ENCODE results near the gene CMIP. TPM values are rescaled to one million over a fixed set of nuclear protein-coding genes. Genes with fewer than 3 reads are reported as not detected.

Gene CMIP
- total RNA-seq, 1 experiment from 2014 or later: 53.6 TPM

DNA sequence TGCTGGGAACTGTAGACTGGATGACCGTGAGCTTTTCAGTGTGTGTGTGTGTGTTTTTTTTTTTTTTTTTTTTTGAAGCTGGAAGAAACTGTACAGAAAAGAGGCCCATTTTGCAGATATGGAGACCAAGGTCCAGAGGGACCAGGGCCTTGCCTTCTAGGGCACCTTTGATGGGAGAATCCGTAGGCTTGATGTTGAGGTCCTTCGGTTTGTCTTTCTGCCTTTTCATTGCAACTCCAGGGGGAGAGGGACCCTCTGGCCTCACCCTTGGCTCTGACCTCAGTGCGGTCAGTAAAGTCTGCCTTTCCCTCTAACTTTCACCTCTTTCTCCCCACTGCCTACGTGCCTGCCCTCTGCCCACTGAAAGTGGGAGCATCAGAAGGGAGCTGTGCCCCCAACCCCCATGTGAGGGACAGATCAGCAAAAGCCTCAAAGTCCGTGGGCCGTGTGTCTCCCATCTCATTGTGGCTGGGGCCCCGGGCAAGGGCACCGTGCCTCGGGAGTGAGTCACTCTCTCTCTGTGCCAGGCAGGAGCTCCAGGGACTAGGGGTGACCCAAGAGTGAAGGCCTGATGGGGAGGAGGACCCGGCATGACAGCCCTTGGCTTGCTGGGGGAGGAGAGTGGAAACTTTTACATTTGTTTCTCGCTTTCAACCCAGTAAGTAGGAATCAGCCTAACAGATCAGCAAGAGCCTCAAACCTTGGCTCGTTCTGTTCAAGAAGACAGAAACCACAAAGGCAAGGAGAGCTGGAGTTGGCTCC, 123.6 kb downstream of the CMIP start:
- Mint-ChIP-seq H3K4me1 (ENCODE audit: insufficient read depth, unreplicated experiment) (peaks cover 31% of the 10 kb centered on the region), H3K4me3 (ENCODE audit: unreplicated experiment) (no peak overlapping the region), H3K36me3 (ENCODE audit: insufficient read depth, unreplicated experiment) (peaks cover 11% of the 10 kb centered on the region), H3K27ac (ENCODE audit: low read depth, unreplicated experiment) (peak overlapping the region; percentile 21), H3K27me3 (ENCODE audit: insufficient read depth, unreplicated experiment) (no peaks in the 10 kb centered on the region), H3K9me3 (ENCODE audit: unreplicated experiment) (no peaks in the 10 kb centered on the region)
- ChIA-PET POLR2A (interaction anchor here (0.8 to 2.1 kb wide), 8 partner anchors 8 to 79 kb away, joined by 3 to 14 read pairs (median 6); no protein-coding TSS in a partner anchor), CTCF (interaction anchor here (0.6 to 1.6 kb wide), 6 partner anchors 44 to 1122 kb away, joined by 3 to 6 read pairs (median 4); no protein-coding TSS in a partner anchor)
- TF ChIP-seq, protein P1, sequence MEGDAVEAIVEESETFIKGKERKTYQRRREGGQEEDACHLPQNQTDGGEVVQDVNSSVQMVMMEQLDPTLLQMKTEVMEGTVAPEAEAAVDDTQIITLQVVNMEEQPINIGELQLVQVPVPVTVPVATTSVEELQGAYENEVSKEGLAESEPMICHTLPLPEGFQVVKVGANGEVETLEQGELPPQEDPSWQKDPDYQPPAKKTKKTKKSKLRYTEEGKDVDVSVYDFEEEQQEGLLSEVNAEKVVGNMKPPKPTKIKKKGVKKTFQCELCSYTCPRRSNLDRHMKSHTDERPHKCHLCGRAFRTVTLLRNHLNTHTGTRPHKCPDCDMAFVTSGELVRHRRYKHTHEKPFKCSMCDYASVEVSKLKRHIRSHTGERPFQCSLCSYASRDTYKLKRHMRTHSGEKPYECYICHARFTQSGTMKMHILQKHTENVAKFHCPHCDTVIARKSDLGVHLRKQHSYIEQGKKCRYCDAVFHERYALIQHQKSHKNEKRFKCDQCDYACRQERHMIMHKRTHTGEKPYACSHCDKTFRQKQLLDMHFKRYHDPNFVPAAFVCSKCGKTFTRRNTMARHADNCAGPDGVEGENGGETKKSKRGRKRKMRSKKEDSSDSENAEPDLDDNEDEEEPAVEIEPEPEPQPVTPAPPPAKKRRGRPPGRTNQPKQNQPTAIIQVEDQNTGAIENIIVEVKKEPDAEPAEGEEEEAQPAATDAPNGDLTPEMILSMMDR (IDR thresholded peaks at IDR 0.05; ENCODE audit: unreplicated experiment): no peak
- peak; percentile 86 for DNase-seq (ENCODE audit: unreplicated experiment)
- intact Hi-C loops (cut with micrococcal nuclease): no loop called here
- no TSS peak for BruUV-seq (replicated peaks)

DNA sequence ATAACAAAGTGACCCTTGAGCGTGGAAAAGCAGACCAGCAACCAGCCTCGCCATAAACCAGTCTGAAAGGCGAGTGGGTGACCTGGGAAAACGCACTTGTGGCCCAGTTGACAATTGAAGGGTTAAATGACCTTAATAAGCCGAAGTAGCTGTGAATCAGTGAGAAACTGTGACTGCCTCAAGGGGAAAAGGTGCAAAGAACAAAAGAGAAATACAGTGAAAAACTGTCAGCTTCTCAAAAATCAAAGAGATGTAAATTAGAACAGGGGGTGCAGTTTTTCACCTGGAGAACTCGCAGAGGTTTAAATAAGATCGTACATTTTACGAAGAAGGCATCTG, 124.1 kb downstream of the CMIP start:
- DNase-seq (ENCODE audit: unreplicated experiment): no peak
- Mint-ChIP-seq H3K27me3 (ENCODE audit: insufficient read depth, unreplicated experiment) (no peaks in the 10 kb centered on the region), H3K27ac (ENCODE audit: low read depth, unreplicated experiment) (no peak overlapping the region), H3K9me3 (ENCODE audit: unreplicated experiment) (no peaks in the 10 kb centered on the region), H3K4me3 (ENCODE audit: unreplicated experiment) (no peak overlapping the region), H3K36me3 (ENCODE audit: insufficient read depth, unreplicated experiment) (peaks cover 11% of the 10 kb centered on the region), H3K4me1 (ENCODE audit: insufficient read depth, unreplicated experiment) (peaks cover 31% of the 10 kb centered on the region)
- POLR2A ChIA-PET: interaction anchor here (0.6 to 2.1 kb wide), 8 partner anchors 8 to 79 kb away, joined by 3 to 14 read pairs (median 6); no protein-coding TSS in a partner anchor
- CTCF ChIA-PET: interaction anchor here (0.6 to 1.4 kb wide), 5 partner anchors 45 to 1122 kb away, joined by 3 to 5 read pairs (median 3); no protein-coding TSS in a partner anchor
- no TSS peak for BruUV-seq (replicated peaks)
- intact Hi-C loops (cut with micrococcal nuclease): no loop called here
- TF ChIP-seq, protein P1 (IDR thresholded peaks at IDR 0.05; ENCODE audit: unreplicated experiment): no peak

DNA sequence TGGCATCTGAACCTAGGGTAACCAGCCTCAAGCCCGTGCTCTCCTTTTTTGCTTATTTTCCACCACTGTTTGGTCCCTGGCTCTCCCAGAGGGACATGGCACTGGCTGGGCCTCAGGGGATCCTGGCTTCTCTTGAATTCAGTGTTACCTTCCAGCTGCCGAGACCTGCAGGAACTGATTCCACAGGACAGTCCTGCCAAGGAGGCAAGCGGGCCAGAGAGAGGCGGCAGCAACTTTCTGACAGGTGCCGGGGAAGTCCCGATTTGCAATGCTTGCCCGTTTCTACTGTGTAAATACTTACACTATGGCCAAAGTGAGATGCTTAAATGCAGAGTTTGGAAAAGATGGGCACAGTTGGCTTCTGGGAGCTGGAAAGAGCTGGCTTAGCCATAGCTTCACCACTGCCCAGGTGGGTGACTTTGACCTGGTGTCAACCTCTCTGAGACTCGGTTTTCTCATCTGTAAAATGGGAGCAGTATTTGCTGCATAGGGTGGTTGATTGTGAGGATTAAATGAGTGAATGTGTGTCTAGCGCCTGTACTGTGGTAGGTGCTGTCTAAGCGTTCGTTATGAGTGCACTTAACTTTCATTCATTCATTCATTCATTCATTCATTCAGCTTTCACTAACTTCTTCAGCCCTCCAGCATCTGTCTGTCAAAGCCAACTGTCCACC, 124.9 kb downstream of the CMIP start:
- Mint-ChIP-seq H3K36me3 (ENCODE audit: insufficient read depth, unreplicated experiment) (peaks cover 17% of the 10 kb centered on the region), H3K4me1 (ENCODE audit: insufficient read depth, unreplicated experiment) (peaks cover 26% of the 10 kb centered on the region), H3K4me3 (ENCODE audit: unreplicated experiment) (no peak overlapping the region), H3K27ac (ENCODE audit: low read depth, unreplicated experiment) (no peak overlapping the region), H3K27me3 (ENCODE audit: insufficient read depth, unreplicated experiment) (no peaks in the 10 kb centered on the region), H3K9me3 (ENCODE audit: unreplicated experiment) (no peaks in the 10 kb centered on the region)
- no peak for DNase-seq (ENCODE audit: unreplicated experiment)
- CTCF ChIA-PET: interaction anchor here (1.2 to 1.4 kb wide), 3 partner anchors 46 to 128 kb away, joined by 3 to 5 read pairs (median 3); no protein-coding TSS in a partner anchor
- POLR2A ChIA-PET: interaction anchor here (0.6 to 2.1 kb wide), 8 partner anchors 9 to 123 kb away, joined by 3 to 14 read pairs (median 6); no protein-coding TSS in a partner anchor
- intact Hi-C loops (cut with micrococcal nuclease): no loop called here
- no TSS peak for BruUV-seq (replicated peaks)
- TF ChIP-seq, protein P1 (IDR thresholded peaks at IDR 0.05; ENCODE audit: unreplicated experiment): no peak
